Embryonic facial prominence (tissue), 1 donor: ENCODE measurements around the gene CMKLR1.
A peak's percentile ranks its signal among the peaks of the same experiment; 100 is the strongest.

Source experiments
- DNase-seq: peaks from one replicate; pipeline ENCODE4 v3.0.0-alpha.2; 2016; ENCODE audit errors: extremely low spot score

Gene CMKLR1

DNA sequence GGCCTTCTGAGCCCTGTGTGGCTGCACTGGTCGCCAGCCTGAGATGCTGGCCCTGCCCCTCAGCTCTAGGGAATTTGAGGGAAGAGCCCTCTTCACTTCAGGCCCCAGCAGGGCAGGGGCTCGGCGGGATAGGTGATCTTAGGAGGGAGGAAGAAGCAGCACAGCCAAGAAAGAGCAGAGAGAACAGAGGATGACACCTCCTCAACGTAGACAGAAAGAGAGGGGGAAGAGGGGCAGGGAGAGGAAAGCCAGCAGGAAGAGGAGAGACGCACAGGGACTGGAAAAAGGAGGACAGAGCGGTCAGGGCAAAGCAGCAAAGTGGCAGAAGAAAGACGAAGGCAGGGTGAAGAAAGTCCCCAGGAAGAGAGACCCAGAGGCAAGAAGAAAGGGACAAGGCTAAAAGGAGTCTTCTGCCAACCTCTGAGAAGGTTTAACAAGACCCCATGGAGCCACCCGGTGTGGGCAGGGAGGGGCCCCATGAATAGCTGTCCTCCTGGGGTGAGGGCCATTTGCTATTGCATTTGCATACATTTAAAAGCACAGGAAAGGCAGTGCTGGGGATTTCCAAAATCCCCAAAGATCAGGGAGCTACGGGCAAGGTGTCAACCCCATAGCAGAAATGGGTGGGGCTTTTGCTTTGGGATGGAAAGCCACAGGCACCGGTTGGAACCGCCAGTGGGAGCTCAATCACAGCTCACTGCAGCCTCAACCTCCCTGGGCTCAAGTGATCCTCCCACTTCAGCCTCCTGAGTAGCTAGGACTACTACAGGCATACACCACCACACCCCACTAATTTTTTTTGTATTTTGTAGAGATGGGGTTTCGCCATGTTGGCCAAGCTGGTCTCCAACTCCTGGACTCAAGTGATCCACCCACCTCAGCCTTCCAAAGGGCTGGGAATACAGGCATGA, 22.7 kb downstream of the CMKLR1 start:
- no peak for DNase-seq

DNA sequence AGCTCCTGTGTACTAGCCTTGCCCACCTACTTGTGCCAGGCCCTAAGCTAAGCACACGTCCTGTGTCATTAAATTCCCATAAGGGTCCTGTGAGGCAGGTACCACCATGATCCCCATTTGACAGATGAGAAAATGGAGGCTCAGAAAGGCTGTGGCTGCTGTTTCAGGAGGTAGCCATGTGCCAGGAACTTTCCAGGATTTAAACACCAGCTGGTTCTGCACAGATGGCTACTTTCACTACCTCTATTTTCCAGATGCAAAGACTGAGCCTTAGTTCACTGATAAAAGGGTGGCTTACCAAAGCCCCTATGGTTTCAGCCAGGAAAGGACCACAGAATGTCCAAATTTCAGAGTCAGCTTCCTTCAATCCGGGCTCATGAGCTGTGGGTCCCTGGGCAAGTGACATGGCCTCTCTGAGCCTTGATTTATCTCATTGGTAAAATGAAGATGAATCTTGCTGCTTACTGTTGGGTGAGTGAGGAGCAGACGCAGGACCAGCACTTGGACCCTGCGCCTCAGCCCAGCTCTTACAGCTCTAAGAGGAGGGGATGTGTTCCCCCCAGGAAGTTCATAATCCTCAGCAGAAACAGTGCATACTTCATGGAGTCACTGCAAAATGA, 23.5 kb downstream of the CMKLR1 start:
- DNase-seq = no peak

DNA sequence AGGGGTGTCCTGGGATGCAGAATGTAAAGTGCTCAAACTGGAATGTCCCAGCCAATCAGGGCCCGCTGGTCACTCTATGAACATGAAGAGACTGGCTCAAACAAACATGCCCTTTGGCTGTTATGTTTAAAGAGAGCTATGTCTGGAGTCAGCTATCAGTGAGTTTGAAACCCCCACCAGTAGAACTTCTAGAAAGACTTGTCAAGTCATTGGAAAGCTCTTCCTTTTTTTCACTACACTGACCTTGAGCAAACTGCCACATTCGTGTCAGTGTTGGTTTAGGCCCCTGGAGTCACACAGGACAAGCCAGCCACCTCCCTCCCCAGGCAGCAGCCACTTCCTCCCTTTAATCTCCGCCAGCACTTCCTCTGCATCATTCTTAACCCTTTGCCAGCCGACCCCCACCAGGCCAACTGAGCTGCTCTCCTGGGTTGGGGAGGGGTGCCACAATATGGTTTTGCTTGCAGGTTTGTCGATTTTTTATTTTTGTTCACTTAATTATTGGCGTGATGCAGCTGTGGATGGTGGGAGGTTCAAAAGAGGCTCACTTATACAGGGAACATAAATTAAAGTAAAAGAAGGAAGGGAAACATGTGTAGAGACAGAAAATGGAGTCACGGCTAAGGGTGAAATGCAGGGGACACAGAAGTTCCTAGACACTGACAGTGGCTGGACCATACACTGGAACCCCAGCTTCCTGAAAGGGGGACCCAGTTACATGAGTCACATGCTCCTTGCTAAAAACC, 25.3 kb downstream of the CMKLR1 start:
- no peak for DNase-seq

DNA sequence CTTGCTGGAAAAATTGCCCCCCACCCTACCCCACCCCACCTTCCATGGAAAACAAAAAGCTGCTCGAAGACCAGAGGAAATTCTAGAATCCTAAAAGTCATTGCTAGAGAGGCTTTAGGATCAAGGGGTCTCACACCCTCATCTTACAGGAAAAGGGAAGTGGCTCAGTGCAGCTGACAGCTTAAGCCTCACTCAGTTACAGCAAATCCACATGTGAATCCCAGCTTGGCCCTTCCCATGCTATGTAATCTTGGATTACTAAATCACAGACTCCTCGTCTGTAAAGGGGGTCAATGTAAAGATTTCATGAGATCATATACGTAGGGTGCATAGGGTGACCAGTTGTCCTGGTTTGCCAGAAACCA, 25.9 kb downstream of the CMKLR1 start:
- DNase-seq = no peak

DNA sequence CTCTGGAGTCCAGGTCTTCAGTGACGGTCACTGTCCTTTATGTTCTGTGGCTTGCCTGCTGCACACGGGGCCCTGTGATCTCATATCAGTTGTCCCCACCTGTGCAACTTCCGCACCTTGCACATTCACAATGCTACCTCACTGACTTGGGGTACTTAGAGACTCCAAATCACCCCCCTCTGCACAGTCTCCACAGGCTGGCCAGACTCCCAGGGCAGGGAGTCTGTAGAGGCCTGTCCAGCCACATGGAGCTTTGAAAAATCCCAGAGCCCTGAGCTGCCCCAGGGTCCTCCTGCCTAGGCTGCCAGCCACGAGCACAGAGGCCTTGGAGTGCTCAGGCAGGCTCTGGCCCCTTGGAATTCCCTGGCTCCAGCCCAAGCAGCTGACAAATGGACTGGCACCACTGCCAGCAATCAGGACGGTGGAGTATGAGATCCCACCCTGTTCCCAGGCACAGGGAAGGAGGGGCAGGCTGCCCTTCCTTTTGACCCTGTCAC, 26.4 kb downstream of the CMKLR1 start:
- DNase-seq = no peak

DNA sequence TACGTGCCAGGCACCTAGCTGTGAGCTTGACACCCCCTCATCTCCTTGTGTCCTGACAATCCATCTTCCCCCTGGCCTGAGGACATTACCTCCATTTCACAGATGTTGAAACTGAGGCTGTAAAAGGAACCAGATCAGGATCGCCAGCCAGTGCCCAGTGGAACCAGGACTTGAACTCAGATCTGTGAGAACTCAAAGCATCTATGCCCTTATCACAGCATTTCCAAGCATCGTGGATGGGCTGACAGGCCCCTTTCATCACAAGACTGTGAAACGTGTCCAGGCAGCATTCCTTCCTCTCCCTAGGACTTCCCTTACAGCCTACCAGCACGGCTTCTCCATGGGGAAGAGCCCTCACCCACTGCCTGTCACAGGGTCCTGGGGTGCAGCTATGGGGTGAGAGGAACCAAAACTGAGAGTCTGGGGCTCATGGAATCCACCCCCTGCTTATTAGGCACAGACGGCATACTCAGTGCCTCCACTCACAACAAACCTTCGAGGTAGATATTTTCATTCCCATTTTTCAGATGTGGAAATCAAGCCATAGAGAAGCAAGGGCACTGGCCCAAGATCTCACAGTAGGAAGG, 26.9 kb downstream of the CMKLR1 start:
- DNase-seq = no peak

DNA sequence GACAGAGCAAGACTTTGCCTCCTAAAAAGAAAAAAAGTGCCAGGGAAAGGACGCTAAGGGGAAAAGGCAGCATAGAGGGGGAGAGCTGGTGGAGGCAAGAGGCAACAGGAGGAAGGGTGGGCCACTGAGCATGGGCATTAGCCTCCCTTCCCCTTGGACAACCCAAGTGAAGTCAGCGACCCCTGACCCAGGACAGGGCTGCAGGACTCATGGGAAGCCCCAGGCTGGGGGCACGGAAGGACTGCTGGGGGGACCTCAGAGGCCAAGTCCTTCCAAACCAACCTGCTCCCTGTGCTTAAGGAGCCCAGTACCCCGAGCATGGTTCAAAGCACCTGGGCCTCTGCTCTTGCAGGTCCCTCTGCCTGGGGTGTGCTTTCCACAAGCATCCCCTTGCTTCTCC, 27.5 kb downstream of the CMKLR1 start:
- DNase-seq = no peak

DNA sequence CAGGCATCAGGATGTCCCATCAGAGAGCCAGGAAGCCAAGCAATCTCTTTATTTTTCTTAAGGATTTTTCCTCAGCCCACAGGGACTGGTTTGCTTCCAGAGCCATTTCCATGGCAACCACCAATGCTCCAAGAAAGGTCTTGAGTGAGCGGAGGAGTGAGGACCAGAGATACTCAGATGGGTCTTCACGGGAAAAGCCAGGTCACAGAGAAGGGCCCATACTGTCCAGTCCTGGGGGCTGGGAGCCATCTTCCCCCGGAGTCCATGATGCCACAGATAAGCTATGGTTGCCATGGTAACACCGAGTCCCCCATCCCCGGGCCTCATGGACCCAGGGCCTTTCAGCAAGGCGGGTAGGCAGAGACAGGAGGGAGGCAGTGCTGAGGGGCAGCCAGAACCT, 28.6 kb downstream of the CMKLR1 start:
- DNase-seq = no peak

DNA sequence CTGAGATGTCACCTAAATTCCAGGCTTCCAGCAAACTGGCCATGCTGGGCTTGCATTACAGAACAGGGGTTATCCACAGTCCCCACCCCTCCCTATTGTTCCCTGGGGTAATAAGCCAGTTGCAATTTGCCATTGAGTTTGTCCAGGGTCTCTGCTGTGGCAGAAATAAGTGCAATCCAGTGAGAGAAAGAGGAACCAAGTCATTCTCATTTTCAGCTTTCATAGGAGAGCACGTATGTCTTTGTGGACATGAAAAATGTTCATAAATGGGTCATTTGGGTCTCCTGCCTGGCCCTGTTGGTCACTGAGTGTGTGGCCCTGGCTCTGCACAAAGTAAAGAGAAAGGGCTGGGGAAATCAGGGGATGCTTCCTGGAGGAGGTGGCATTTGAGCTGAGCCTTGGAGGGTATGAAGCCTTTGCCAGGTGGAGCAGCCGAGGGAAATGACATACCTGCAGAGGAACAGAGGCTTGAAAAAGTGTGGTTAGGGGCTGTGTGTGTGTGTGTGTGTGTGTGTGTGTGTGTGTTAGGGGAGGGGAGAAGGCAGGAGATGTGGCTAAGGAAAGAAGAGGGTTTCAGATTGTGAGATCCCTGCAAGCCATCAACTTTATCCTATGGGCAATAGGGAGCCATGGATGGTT, 29.3 kb downstream of the CMKLR1 start:
- no peak for DNase-seq

DNA sequence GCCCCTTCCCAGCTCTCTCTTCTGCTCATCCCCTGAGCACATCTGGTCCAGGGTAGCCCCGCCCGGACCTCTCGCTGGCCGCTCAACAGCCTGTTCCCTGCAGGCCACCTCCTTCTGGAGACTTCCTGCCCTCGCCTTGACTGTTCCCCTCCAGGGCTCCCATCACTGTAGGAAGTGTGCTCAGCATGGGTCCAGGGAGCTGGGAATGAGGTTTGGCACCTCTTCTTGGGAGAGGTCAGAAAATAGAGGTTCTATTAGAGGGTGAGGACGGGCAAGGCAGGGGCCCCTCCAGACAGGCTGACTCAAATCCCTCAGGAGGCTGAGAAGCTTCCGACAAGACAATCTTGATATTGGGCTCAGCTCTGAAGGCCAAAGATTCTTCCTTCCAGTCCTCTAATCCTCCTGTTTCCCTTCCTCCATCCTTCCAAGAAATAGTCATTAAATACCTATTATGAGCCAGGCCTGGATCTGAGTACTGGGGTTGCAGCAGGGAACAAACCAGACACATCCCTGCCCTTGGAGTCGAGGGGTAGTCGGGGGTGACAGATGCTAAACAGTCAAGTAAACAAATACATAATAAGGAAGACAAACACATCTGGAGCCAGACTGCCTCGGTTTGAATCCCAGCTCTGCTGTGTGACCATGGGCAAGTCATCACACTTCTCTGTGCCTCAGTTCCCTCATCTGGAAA, 30.6 kb downstream of the CMKLR1 start:
- no peak for DNase-seq

DNA sequence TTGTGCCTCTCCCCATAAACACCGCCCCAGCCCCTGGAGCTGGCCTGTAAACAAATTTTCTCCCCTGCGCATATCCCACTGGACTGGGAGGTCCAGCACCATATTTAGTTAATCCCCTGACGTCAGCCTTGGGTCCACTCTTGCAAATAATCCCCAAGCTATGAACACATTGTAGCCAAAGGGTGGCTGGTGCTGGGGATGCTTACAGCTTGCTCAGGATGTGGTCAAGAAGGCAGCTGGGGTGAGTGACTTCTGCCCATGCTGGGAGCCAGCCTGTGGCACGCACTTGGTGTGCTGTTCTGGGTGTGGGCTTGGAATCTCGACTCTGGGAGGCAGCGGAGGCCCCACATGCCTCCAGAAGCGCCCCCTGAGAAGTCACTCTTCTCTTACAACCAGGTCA, 32.1 kb downstream of the CMKLR1 start:
- no peak for DNase-seq

DNA sequence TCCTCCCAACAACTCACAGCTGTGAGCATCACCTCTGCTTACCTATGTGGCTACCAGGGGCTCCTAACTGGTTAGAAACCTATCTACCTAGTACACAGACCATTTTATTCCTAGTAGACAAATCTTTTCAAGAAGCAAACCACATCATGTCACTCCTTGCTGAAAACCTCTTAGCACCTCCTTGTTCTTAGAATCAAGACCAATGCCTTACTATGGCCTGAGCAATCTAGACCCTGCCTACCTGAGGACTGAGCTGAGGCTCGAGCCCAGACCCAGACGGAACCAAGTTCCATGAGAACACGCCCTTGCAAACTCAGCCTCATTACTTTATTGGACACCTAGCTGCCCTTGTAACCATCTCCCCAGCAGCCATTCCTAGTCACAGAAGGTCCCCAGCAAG, 32.6 kb downstream of the CMKLR1 start:
- DNase-seq = no peak

DNA sequence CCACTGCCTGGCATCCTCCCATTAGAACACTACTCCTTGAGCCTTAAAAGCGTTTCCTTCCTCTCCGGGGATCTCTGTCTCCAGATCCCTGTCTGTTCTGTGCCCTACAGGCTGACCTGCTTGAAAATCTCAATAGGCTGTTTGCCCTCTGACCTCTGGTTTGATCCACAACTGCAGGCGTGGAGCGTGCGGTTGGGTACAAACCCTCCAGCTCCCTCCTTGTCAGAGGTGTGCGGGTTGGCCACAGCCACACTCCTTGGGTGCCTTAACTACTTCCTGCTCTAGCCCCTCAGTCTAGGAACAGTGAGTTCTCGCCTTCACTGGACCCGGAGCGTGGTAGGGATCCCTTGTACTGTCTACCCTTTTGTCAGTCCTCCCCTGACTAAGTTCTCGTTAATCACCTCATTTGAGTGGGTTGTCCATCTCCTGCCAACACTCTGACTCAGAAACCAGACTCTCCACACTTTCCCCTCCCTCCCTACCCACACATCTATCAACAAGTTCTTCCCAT, 33.1 kb downstream of the CMKLR1 start:
- DNase-seq = no peak

DNA sequence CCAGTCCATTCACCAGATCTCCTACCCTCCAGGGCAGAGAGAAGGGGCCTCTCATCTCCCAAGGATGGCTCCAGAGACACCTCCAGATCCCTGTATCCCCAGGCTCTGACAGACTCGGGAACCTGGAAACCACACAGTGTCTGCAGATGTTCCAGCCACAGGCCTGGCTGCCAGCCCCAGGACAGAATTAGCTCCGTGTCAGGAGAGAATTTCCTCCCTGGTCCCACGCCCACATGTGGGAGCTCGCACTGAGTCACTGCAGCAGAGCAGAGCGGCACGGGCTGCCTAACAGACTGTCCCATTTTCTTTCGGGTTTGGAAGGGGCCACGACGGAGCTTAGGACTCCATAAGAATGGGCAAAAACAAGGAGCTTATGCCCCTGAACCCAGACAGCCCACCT, 33.6 kb downstream of the CMKLR1 start:
- DNase-seq = peak; percentile 23

DNA sequence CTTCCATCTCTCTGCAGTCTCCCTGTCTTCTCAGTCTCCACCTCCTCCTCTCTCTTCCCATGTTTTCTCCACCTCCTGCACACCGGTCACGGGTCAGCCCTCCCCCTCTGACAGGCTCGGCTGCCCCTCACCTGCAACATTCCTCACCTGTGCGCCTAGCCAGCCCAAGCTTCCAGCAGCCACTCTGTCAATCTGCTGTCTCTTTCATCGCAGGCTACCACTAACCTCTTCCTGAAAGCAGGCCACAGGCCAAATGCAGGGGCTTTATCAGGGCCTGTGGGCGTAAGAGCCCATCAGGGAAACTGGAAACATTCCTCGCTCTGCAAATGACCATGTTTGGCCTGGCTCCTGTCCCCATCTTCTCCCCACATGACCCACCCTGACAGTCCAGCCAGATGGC, 34.5 kb downstream of the CMKLR1 start:
- no peak for DNase-seq

DNA sequence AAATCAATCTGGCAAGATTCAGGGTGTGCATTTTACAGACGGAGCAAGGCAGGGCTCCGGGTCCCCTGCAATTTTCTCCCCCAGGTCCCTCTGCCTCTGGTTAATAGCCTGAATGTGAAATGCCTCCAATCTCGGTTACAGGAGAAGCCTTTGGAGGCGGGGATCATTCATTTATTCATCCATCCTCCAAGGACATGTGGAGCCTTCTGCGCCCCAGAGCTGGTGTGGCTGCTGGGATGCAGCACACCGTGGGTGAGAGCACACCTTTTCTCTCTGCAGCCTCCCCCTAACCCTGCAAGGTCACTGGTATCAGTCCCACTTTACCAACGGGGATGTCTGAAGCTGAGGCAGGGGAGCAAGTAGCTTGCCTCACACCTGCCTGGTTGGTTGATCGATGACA, 35.4 kb downstream of the CMKLR1 start:
- no peak for DNase-seq

DNA sequence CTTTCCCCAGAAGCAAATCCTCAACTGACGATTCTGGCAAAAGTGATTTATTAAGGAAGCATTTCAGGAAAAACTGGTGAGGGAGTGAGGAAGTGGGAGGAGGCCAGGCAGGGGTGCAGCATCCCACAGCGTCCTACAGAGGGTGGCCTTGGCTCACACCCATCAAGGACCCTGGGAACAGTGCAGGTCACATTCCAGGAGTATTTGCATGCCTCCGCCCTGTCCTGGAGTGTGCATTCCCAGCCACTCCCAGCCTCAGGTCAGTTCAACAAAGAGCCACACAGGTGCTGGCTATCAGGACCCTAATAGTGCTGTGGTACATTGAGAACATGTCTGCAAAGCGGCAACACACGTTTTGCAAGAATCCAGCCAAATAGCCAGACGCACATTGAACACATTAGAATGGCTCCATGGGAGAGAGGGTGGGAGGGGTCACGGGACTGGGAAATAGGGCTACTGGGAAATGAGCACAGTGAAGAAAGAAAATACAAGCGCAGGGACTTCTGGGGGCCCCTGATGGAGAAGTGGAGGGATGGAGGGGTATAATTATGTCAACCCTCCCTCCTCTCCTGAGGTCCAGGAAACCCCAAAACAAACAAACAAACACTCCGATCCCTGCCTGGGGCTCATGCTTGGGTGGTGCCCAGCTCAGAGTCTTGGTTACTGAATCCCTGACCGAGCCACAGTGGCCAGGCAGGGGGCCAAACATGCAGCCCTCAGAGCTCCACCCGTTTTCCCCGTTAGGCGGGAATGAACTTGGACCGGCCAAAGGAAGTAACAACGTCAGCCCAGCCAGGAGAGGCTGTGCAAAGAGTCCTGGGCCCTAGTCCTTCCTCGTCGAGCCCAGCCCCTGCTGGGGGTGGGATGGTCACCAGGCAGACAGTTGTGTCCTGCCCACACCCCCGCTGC, 36.5 kb downstream of the CMKLR1 start:
- peak; percentile 67 for DNase-seq

DNA sequence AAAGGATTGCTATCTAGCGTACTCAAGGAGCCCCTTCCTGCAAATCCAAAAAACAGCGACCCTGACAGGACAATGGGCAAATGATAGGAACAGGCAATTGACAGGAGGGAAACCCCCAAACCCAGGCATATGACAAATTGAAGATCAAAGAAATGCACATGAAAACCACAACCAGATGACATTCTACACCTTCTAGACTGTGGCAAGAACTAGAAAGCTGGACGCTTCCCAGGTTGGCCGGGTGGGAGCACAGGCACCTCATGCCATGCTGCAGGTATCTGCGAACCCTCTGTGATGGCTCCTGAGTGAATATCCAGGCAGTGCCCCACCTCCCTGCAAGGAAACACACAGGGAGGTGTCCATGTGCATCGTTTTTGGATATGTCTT, 37.1 kb downstream of the CMKLR1 start:
- DNase-seq = no peak

DNA sequence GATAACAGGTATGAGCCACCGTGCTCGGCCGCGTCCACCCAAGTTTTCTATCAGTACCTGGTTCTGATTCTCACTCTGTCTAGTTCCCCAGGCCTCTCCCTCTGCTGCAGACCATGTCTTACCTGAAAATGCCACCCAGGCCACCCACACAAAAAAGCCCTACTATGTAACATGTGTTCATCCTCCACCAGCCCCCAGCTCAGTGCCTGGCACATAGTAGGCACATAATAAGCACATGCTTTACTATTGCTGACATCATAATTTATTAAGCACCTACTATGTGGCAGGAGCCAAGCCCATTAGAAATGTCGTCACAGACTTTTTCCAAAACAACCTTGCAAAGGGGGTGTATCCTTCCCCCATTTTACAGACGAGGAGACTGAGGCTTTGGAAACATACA, 37.8 kb downstream of the CMKLR1 start:
- DNase-seq = no peak
